22Rv1 (cell line): ENCODE data around the gene TNRC18.
"Not testable (repeated sequence)": the region's sequence is repeated elsewhere in the genome, so short reads cannot be mapped to it uniquely, and the experiment has no call there.

ENCODE experiments used
- ZFX ChIP-seq: fragments of 450-650 bp; IDR thresholded peaks from 2 replicates; pipeline ENCODE4 v1.6.1; 2017; ENCODE audit warnings: antibody characterized with exemption, borderline replicate concordance
- TF ChIP-seq, protein P1 (sequence below): fragments of 450-650 bp; IDR thresholded peaks from 2 replicates; pipeline ENCODE4 v1.5.1; 2017; ENCODE audit warnings: mild to moderate bottlenecking

DNA sequence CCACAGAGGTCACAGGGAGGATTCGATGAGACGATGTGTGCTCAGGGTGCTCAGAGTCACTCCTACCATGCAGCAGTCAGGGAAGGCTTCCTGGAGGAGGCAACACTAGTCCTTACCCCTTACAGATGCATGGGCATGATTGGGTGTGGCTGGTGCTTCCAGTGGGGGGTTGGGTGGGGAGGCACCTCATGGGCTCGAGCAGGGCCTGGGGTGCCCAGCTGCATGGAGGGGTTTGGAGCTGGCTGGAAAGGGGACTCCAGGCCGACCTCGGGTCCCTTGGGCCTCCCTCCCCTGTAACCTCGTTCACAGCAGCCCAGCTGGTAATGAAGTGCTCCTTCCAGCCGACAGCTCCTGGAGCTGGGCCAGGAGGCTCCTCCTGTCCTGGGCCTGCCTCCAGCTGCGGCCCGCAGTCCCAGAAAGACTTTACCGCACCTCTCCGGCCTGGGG lies 148.6 kb downstream of the TNRC18 start:
- TF ChIP-seq, protein P1, sequence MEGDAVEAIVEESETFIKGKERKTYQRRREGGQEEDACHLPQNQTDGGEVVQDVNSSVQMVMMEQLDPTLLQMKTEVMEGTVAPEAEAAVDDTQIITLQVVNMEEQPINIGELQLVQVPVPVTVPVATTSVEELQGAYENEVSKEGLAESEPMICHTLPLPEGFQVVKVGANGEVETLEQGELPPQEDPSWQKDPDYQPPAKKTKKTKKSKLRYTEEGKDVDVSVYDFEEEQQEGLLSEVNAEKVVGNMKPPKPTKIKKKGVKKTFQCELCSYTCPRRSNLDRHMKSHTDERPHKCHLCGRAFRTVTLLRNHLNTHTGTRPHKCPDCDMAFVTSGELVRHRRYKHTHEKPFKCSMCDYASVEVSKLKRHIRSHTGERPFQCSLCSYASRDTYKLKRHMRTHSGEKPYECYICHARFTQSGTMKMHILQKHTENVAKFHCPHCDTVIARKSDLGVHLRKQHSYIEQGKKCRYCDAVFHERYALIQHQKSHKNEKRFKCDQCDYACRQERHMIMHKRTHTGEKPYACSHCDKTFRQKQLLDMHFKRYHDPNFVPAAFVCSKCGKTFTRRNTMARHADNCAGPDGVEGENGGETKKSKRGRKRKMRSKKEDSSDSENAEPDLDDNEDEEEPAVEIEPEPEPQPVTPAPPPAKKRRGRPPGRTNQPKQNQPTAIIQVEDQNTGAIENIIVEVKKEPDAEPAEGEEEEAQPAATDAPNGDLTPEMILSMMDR: not testable (repeated sequence)
- TF ChIP-seq ZFX: not testable (repeated sequence)
